SJSA1 (cell line): ENCODE measurements around the gene TMEM176B. TPM values are rescaled to one million over a fixed set of nuclear protein-coding genes. Genes with fewer than 3 reads are reported as not detected.

Experiments
- DNase-seq, 2 experiments: peaks; one replicate each; pipeline ENCODE4 v3.0.0-alpha.2; 2015 to 2020; ENCODE audit warnings: low spot score in 2 of 2, low read depth in 1 of 2
- H3K27ac ChIP-seq: fragments of 250-450 bp; sonication (Bioruptor Pico); 2 replicates; pipeline ENCODE4 v1.5.1; 2020; ENCODE audit warnings: mild to moderate bottlenecking, moderate library complexity
- H3K27me3 ChIP-seq: fragments of 250-450 bp; sonication (Bioruptor Pico); replicated peaks from 2 replicates; pipeline ENCODE4 v1.5.1; 2020; ENCODE audit warnings: mild to moderate bottlenecking, moderate library complexity
- H3K36me3 ChIP-seq: fragments of 250-450 bp; sonication (Bioruptor Pico); 2 replicates; pipeline ENCODE4 v1.5.1; 2020; ENCODE audit warnings: mild to moderate bottlenecking
- H3K4me1 ChIP-seq: fragments of 250-450 bp; sonication (Bioruptor Pico); replicated peaks from 2 replicates; pipeline ENCODE4 v1.6.1; 2021; ENCODE audit warnings: mild to moderate bottlenecking
- H3K4me3 ChIP-seq: fragments of 250-450 bp; sonication (Bioruptor Pico); 2 replicates; pipeline ENCODE4 v1.5.1; 2020; ENCODE audit warnings: mild to moderate bottlenecking
- H3K9me3 ChIP-seq: fragments of 250-450 bp; sonication (Bioruptor Pico); replicated peaks from 2 replicates; pipeline ENCODE4 v1.5.1; 2020; ENCODE audit warnings: mild to moderate bottlenecking
- total RNA-seq: library from RNA; depleted of rRNA; stranded (reverse); fragments of >200 nt; shearing (Covaris generic); gene quantifications from 2 replicates; pipeline ENCODE4 v1.2.3, GENCODE V29; 2014; rRNA removed

The TMEM176B gene
- total RNA-seq, 1 experiment from 2014 or later, result not detected

DNA sequence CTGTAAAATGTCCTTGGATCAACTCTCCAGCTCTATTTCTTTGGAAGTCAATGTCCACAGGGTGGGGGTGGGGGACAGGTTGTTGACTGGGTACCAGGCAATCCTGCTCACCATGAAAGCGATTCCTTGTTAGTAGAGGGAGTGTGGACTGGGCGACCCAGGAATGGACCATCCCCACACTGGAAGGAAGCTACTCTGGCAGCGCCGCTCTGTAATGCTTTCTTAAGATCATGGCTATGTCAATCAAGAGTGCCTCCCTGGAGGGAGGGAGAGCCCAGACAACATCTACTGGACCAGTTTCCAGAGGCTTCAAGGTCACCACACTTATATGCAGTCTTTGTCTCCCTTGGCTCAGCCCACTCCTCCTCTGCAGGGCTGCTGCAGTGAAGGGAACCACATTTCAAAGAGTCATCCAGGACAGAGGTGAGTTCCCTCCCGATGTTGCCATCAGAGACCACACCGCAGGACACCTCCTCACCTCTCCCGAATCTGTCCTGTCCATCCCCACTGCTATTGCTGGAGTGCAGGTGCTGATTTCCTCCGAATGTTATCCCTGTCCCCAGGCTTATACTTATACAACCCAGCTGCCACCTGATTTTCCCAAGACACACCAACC, 56.0 kb downstream of the TMEM176B start:
- no peaks in the 10 kb centered on the region for H3K36me3 ChIP-seq
- H3K27me3 ChIP-seq, result no peaks in the 10 kb centered on the region

DNA sequence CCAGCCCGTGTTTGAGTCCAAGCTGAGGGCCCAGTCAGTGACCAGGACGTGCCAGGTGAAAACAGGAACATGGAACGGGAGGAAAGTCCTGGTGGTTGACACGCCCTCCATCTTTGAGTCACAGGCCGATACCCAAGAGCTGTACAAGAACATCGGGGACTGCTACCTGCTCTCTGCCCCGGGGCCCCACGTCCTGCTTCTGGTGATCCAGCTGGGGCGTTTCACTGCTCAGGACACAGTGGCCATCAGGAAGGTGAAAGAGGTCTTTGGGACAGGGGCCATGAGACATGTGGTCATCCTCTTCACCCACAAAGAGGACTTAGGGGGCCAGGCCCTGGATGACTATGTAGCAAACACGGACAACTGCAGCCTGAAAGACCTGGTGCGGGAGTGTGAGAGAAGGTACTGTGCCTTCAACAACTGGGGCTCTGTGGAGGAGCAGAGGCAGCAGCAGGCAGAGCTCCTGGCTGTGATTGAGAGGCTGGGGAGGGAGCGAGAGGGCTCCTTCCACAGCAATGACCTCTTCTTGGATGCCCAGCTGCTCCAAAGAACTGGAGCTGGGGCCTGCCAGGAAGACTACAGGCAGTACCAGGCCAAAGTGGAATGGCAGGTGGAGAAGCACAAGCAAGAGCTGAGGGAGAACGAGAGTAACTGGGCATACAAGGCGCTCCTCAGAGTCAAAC, 57.7 kb downstream of the TMEM176B start:
- no peaks in the 10 kb centered on the region for H3K27me3 ChIP-seq
- H3K36me3 ChIP-seq, result no peaks in the 10 kb centered on the region
- no peak overlapping the region for H3K4me3 ChIP-seq
- H3K4me1 ChIP-seq, result no peaks in the 10 kb centered on the region
- H3K9me3 ChIP-seq, result no peaks in the 10 kb centered on the region
- no peak for DNase-seq
- H3K27ac ChIP-seq, result no peak overlapping the region

More for the DNA sequence above, 56.0 kb downstream of the TMEM176B start:
- H3K4me1 ChIP-seq, result no peaks in the 10 kb centered on the region
- no peak overlapping the region for H3K27ac ChIP-seq
- no peak for DNase-seq
- H3K9me3 ChIP-seq, result no peaks in the 10 kb centered on the region
- H3K4me3 ChIP-seq, result no peak overlapping the region

Other genes with a start within 250 kb of the TMEM176B start
- gene GIMAP4, start 233.0 kb downstream of the TMEM176B start, total RNA-seq, result not detected in 2 replicates
- not detected in 2 replicates for gene GIMAP6, start 168.0 kb downstream of the TMEM176B start, total RNA-seq
- gene GIMAP2, start 114.7 kb downstream of the TMEM176B start, total RNA-seq, result 0.76 TPM in 1 of 2 replicates, not detected in the other
- not detected in 2 replicates for gene GIMAP1, start 83.8 kb downstream of the TMEM176B start, total RNA-seq
- gene GIMAP5, start 62.9 kb downstream of the TMEM176B start, total RNA-seq, result not detected in 2 replicates
- not detected in 2 replicates for gene TMEM176A, start 405 bp upstream of the TMEM176B start, total RNA-seq
- not detected in 2 replicates for gene AOC1, start 52.2 kb upstream of the TMEM176B start, total RNA-seq
- not detected in 2 replicates for gene KCNH2, start 178.0 kb upstream of the TMEM176B start, total RNA-seq
- not detected in 2 replicates for gene NOS3, start 190.7 kb upstream of the TMEM176B start, total RNA-seq
- gene ATG9B, start 224.1 kb upstream of the TMEM176B start, total RNA-seq, result not detected in 2 replicates
- gene ABCB8, start 228.1 kb upstream of the TMEM176B start, total RNA-seq, result 24.6 and 38.2 TPM in 2 replicates
- gene ASIC3, start 248.2 kb upstream of the TMEM176B start, total RNA-seq, result not detected in 2 replicates